Measurements from ENCODE around the gene SDCBP2.
A peak's percentile ranks its signal among the peaks of the same experiment; 100 is the strongest.

Gene SDCBP2

DNA sequence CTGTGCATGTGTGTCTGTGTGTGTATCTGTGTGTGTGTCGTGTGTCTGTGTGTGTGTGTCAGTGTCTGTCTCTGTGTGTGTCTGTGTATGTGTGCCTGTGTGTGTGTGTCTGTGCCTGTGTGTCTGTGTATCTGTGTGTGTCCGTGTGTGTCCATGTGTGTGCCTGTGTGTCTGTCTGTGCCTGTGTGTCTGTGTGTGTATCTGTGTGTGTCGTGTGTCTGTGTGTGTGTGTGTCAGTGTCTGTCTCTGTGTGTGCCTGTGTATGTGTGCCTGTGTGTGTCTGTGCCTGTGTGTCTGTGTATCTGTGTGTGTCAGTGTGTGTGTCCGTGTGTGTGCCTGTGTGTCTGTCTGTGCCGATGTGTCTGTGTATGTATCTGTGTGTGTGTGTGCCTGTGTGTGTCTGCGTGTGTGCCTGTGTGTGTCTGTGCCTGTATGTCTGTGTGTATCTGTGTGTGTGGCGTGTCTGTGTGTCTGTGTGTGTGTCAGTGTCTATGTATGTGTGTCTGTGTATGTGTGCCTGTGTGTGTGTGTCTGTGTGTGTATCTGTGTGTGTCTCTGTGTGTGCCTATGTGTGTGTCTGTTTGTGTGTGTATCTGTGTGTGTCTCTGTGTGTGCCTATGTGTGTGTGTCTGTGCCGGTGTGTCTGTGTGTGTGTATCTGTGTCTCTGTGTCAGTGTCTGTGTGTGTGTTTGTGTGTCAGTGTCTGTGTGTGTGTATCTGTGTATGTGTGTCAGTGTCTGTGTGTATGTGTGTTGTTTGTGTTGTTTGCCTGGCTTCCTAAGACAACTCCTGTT, 51.2 kb downstream of the SDCBP2 start:
- DNase-seq (ENCODE audit: low read depth in 3 of 3, low spot score in 1 of 3): no peak

DNA sequence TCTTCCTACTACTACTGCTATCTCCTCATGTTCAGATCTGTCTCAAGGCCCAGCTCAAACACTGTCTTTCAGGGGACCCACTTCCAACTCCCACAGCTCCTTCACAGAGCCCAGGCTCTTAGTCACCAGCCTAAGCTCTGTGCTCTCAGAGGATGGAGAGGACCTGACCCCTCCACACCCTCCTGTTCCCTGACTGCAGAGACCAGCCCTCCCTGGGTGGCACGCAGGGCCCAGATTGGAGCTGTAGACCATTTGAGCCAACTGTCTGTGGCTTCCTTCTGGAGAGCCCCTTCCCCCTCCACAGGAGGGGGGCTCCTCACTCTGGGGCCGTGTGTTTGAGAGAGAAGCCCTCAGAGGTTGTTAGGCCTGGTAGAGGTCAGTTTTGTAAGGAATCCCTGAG, 53.0 kb downstream of the SDCBP2 start:
- no peak for DNase-seq (ENCODE audit: low read depth in 3 of 3, low spot score in 1 of 3)

DNA sequence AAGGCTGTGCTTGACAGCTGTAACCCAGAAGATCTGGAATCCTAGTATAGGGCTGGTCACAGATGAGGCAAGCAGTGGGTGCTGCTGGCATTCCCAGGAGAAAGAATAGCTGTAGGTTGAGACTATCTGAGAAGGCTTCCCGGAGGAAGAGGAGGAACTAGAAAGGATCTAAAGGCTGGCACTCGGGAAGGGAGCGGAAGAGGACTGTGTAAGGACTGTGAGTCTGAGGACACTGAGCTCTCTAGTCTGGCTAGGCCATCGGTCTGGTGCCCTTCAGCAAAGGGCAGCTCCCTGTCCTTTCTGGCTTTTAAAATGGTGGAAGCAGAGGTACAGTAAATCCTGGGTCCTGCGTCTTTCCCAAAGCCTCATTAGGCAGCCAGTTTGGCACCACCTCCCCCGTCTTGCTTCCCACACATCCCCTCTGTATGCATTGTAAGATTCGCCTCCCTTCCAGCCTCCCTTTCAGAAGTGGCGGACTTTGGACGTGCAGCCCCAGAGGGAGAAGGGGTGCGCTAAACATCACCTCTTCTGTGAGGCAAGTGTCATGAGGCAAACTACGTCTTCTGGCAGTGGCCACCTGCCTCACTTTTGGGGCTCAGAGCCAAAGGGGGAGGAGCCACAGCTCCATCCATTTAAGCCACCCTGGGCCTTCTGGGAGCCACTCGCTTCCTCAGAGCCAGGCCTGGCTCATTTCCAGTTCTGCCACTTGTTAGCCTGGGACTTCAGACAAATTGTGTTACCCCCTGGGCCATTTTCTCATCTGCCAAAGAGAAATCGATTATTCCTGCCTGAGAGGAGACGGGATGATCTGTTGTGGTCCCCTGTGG, 54.2 kb downstream of the SDCBP2 start:
- DNase-seq (ENCODE audit: low read depth in 3 of 3, low spot score in 1 of 3): no peak

DNA sequence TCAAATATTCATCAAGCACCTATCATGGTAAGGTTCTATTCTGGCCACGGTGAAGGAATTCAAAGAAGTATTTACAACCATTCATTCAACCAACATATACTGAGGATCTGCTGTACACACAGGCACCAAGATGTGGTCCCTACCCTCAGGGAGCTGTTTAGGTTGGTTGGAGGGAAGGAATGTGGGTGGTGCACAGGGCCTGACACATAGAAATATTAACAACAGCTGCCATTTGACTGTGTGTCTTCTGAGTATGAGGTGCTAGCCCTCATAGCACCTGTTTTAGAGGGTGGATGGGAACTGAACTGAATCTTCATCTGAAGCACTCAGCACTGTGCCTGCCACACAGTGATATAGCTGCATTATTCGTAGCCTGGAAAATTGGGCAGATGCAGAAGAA, 55.6 kb downstream of the SDCBP2 start:
- DNase-seq (ENCODE audit: low read depth in 3 of 3, low spot score in 1 of 3): no peak

DNA sequence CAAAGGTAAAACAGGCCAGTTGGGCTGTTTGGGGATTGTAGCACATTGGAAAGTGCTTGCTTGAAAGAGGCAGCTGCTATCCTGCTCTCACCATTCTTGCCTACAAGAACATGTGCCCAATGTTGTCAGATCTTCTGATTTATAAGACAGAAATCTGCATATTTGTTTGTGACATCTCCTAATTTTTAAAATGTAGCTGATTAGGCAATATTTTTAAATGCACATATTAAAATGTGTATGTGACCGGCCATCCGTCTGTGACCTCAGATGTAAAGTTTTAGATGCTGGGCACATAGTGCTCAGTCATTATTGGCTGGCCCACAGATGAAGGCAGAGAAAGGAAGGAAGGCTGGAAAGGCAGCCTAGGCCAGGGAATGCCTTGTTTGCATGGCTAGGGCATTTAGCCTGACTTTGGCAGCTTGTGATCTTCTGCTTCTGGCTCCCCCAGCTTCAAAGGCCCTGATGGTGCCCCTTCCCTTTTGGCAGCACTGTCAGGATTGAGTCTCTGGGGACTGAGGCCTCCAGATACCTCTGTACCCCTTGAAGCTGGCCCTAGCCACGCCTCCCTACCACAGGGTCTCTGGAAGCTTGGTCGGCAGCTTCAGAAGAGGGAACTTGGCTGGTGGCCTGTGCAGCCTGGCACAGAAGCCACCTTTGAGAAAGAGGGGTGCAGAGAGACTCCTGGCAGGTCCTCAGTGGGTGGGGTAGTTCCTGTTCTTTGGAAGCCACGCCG, 56.4 kb downstream of the SDCBP2 start:
- DNase-seq (ENCODE audit: low read depth in 3 of 3, low spot score in 1 of 3): no peak

DNA sequence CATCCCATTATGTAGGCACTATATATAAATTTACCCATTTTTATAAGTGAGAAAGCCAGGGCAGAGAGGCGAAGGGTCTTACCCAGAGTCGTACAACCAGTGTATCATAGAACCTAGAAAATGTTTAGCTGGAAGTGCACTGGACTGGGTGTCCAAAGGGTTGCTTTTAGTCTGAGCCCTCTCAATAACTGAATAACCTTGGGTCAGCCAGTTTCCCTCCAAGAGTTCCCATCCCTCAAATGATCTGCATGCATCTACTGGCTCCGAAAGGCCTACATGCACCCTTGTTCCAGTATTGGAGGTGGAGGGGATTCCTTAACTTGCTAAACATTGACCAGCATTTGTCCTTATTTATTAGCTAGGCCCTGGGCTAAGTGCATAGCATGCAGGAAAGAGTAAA, 59.1 kb downstream of the SDCBP2 start:
- DNase-seq (ENCODE audit: low read depth in 3 of 3, low spot score in 1 of 3): no peak

DNA sequence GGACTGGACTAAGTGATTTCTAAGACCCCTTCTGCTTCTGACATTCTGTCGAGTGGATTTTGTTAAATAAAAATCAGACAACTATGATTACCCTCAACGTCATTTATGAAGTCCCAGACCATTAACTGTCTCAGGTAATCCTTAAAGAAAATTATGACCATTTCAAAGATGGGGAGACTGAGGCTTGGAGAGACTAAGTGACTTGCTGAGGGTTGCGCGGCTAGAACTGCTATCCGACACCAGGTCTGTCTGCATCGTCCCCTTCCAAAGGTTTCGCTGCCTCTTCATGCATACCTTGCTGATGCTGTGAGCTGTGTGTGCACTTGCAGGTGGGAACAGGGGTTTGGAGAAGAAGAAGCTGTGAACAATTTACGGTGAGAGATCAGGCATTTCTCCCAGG, 59.7 kb downstream of the SDCBP2 start:
- no peak for DNase-seq (ENCODE audit: low read depth in 3 of 3, low spot score in 1 of 3)

DNA sequence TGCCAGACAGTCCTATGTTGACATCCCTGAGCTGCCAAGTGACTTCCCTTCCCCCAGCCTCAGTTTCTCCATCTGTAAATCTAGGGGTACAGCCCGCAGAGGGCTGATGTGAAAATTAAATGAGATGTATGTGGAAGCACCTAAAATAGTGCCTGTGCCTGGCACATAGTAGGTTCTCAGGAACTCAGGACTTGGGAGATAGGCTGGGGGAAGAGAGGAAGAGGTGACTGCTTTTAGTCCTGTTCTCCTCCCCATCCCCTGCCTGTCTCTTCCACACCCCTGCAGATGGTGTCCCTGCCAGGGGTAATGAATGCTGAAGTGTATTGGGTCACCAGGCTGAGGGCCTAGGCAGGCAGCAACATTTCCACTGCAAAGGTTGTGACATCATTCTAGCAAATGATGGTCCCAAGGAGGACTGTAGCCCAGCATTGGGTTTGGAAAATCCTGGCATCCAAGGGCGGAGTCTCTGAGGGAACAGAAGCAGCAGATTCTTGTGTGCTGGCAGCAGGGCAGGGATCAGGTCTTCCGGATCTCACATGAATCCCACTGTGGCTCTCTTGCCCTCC, 61.0 kb downstream of the SDCBP2 start:
- no peak for DNase-seq (ENCODE audit: low read depth in 3 of 3, low spot score in 1 of 3)

DNA sequence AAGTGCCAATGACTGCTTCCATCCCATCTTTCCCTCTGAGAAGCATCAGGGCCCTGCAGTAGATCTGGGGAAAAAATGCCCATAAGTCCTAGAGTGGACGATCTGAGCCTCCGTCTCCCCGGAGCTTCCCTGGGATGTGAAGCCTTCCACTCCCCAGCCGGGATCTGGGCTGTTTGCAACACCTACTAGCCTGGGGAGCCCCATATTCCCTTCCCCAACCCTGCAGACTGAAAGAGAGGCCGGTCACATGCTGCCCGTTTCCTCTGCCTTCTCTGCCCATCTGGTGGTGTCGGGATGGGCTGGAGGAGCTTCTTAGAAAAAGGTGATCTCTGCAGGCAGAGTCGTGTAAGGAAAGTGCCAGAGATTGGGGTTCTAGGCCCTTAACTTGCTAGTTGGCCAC, 61.8 kb downstream of the SDCBP2 start:
- no peak for DNase-seq (ENCODE audit: low read depth in 3 of 3, low spot score in 1 of 3)

DNA sequence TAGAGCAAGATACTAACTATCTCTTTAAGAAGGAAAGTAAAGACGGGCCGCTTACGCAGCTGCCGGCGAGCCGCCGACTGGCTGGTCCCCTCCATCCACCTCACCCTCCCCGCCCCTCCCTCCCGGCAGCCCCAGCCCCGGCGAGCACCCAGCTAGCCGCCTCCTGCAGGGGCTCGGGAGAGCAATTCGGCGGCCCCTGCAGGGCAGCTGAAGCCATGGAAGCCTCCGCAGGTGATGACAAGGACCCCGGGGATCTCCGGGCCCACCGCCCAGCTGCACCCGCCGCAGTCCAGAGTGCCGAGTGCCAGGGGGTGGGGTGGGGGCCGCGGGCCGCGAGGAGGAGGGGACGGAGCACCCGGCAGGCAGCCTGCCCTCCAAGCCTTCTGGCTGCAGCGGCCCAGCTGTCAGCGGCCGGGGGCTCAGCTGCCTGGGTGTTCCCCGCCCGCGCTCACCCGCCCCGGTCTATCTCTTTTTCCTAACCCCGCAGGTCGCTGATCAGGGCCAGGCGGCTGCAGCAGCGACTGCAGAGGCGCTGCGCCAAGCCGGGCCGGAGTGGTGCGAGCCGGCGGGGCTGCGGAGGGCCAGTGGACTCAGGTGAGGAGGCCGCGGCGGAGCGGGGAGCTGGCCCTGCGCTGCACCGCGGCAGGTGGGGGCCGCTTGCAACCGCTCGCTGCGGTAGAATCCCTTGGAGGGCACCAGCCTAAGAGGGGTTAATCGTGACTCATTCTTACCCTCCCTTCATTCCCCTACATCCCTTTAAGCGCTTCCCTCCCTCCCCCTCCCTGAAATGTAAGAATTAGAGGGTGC, 62.6 kb downstream of the SDCBP2 start, which contains the start of gene SNPH:
TSS of gene SNPH (plus strand) at position 128 of the 807 bp plus-strand sequence. CDS start 29,946 bp downstream, outside the sequence.
- DNase-seq (ENCODE audit: low read depth in 3 of 3, low spot score in 1 of 3): peak; percentile 23 to 51 (median 45)

DNA sequence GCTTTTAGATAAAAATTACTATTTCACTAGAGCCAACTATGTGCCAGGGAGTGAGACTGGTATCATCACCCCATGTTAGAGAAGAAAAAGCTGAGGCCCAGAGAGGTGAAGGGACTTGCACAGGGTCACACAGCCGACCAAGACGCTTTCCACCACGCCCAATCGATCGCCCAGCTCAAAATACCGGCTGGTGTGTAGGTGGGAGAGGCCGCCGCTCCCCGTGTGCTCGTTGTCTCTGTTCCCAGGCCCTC, 63.1 kb downstream of the SDCBP2 start:
- DNase-seq (ENCODE audit: low read depth in 3 of 3, low spot score in 1 of 3): no peak

DNA sequence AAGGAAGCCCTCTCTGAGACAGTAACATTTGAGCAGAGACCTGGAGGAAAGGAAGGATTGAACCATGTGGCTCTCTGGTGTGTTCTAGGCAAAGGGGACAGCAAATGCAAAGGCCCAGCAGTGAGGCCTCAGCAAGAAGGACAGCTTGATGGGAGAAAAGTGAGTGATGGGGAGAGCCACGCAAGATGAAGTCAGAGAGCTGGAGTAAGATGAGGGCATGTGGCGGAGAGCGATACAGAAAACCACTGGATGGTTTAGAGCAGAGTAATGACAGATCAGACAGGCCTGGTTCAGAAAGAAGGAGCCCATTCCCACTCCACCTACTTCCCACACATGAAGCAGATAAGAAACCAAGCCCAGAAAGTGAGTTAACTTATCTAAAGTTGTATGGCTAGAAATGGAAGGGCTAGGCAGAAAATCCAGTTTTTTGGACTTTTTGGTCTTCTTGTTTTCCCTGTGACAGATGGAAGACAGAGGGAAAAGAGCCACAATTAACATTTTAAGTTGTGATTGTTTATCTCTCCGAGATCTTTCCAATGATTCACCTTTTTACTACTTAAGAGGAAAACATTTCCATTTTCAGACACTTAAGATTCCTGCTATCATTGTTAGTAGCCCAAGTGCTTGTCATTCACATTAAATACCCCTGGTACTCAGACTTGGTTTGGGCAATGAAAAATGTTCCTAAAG, 63.6 kb downstream of the SDCBP2 start:
- no peak for DNase-seq (ENCODE audit: low read depth in 3 of 3, low spot score in 1 of 3)

DNA sequence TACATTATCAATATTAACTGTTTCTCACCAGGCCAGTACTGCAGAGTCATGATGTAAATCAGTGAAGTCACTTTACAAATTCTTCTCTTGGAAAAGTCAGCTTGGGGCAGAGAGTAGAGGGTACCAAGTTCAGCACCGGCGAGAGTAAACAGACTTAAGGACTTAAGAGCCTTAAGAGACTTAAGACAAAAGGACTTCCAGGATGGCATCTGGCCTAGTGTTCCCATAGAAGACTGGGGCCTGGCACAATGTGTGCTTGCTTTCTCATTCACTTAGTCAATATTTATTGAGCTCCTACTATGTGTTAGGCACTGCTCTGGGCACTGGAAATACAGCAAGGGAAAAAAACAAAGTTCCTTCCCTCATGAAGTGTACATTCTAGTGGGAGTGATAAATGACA, 64.2 kb downstream of the SDCBP2 start:
- no peak for DNase-seq (ENCODE audit: low read depth in 3 of 3, low spot score in 1 of 3)

DNA sequence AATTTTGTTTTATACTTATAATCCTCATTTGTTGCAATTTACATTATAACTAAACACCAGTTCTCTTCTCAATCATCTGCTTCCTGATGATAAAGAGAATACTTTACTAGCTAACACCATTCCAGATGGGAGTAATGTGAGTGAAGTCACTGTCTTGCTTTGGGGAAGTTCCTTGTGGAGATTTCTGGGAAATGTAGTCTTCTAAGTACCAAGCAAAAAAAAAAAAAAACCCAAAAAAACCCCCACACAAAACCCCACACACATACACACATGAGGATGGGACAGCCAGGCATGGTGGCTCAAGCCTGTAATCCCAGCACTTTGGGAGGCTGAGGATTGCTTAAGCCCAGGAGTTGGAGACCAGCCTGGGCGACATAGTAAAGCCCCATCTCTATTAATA, 65.1 kb downstream of the SDCBP2 start:
- DNase-seq (ENCODE audit: low read depth in 3 of 3, low spot score in 1 of 3): no peak

Measured in stimulated activated CD4-positive, alpha-beta T cell treated with anti-CD3 and anti-CD28 coated beads, TNF-alpha, amount 100 ng/mL, for 1 hour (primary cell).